ENCODE data around the gene RPS16.

DNA sequence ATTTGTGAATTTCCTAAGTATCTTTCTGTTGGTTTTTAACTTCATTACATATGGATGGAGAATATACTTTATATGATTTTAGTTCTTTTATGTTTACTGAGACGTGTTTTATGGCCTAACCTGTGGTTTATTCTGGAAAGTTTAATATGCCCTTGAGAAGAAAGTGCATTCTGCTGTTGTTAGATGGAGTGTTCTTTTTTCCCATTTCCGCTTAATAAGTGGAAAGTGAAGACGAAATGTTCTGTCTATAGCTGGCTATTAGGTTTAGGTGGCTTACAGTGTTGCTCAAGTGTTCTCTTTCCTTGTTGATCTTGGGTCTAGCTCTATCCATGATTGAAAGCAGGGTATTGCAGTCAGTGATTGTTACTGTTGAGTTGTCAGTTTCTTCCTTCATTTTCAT is 27.7 kb upstream of the RPS16 start:
- TF ChIP-seq, protein P1, sequence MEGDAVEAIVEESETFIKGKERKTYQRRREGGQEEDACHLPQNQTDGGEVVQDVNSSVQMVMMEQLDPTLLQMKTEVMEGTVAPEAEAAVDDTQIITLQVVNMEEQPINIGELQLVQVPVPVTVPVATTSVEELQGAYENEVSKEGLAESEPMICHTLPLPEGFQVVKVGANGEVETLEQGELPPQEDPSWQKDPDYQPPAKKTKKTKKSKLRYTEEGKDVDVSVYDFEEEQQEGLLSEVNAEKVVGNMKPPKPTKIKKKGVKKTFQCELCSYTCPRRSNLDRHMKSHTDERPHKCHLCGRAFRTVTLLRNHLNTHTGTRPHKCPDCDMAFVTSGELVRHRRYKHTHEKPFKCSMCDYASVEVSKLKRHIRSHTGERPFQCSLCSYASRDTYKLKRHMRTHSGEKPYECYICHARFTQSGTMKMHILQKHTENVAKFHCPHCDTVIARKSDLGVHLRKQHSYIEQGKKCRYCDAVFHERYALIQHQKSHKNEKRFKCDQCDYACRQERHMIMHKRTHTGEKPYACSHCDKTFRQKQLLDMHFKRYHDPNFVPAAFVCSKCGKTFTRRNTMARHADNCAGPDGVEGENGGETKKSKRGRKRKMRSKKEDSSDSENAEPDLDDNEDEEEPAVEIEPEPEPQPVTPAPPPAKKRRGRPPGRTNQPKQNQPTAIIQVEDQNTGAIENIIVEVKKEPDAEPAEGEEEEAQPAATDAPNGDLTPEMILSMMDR (IDR thresholded peaks at IDR 0.05), result no peak
- TF ChIP-seq POLR2A (IDR thresholded peaks at IDR 0.05), result no peak
